Activated CD4-positive, CD25-positive, alpha-beta regulatory T cell treated with anti-CD3 and anti-CD28 coated beads, Interleukin-2, amount 50 U/mL, for 16 hours (primary cell): Measurements from ENCODE around the gene SLC25A29.

Experiments used
- DNase-seq: peaks from one replicate; pipeline ENCODE4 v3.0.0-alpha.2; 2020; ENCODE audit warnings: low read depth, low spot score

Gene SLC25A29

DNA sequence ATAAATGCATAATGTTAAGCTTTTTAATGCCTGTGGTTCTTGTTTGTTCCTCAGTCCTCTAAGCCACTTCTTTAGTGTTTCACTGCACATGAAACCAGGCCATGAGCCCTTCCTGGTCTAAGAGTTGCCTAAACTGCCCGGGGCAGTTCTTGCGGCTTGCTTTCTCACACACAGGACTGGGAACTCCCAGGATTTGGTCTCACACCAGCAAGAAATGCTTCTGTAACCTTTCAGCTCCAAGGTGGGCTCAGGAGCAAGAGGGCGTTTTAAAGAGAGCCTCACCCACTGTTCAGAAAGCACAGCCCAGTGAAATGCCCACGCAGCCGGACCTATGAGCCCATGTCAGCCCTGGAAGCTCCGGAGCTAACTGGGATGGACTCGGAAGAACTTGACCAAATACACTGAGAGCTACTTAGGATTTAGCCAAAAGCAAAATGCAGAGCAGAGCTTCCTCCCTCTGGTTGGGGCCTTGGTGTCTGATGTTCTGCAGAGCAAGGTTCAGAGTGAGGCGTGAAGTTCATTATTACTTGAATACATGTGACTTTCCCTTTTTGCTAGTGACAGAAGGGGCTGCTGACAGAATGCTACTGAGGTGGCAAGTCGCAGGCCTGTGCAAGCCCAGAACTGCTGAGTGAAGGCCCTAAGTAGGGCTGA lies 23.4 kb downstream of the SLC25A29 start:
- no peak for DNase-seq

DNA sequence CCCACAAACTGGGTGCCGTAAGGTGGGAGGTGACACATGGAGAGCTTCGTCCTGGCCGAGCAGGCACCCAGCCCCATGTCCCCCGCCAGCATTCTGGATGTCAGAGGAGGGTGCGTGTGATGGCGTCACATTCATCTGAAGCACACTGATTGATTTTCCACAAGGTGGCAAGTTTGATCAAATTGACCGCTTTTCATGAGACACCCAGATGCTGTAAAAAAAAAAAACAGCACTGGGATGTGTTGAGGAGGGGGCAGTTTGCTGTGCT lies 24.2 kb downstream of the SLC25A29 start:
- no peak for DNase-seq

- no peak for DNase-seq
Observed at GRCh38 chr14:100281286-100282082, 24.8 kb downstream of the SLC25A29 start.

DNA sequence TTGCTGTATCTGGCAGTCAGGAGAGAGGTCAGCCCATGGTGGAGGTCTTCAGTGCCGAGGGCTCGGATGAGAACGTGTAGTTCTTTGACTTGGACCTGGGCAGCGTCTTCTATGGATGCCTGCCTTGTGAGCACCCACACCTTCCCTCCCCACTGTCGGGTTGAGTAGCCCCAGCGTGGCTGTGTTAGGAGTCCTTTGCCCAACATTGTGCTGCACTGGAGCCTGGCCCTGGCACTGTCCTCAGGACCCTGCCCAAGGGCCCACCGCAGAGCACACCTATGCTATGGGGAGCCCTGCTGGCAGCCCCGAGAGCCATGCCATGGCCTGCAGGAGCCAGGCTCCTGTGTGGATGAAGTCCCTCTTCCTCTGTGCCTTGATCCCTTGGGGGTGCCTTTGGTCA lies 26.7 kb downstream of the SLC25A29 start:
- no peak for DNase-seq

- no peak for DNase-seq
Observed at GRCh38 chr14:100279133-100279532, 27.1 kb downstream of the SLC25A29 start.

DNA sequence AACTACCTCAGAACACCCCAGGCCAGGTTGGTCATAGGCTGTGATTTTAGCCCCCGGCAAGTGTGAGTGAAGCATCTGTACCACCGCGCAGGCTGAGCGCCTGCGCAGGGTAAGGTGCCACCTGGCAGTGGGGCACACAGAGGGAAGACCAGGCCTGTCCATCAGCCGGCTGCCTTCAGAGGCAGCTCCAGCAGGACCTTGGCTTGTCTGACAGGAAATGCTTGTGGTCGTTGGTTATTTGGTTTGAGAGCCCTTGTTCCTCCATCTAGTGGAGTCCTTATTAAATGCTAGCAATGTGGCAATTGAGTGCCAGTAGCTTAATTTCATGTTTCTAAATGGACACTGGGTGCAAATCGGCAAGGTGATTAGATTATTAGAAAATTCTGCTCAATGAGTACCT lies 27.5 kb downstream of the SLC25A29 start:
- no peak for DNase-seq

GRCh38 chr14:100275214-100275613 lies 31.0 kb downstream of the SLC25A29 start:
- no peak for DNase-seq

DNA sequence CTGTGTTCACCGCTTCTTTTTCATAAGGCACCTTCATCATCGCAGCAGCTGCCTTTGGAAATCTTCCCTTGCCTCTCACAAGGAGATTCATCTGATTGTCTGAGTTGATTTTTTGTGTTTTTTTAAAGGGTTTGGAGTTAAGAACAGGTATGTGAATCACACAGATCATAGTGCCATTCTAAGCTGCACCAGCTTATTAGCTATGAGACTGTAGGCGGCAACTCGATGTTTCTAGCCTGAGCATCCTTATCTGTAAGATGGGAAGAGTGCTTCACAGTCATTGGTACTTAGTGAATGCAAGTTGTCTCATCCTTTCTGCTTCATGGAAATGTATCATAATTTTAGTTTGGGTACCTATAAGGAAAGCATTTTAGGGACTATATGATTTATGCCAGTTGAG lies 32.0 kb downstream of the SLC25A29 start:
- no peak for DNase-seq

- no peak for DNase-seq
Observed at GRCh38 chr14:100271247-100271939, 34.9 kb downstream of the SLC25A29 start.

DNA sequence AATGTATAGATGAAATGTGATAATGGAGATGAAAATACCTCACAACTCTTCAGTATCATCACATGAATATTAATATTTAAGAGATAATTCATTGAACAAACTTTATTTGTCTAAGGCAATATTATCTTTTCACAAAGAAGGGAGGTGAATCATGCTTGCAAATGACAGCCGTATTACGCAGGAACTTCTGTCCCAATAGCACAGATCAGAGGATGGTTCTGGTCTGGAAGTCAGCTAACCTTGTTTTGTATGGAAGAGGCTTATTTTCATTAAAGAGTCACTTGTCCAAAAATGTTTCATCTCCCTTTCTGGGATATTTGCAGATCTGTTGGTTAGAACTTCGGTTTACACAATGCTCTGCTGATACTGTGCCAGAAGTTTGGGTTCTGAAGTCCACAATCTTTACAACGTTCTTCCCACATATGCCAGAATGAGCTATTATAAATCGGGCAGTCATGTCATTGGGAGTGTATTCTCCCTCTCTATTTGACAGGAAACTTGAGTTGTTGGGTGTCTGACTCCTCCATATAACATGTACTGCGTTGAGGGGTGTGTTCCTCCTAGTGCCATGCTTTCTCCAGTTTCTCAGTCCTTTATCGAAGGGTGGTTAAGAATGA lies 37.5 kb downstream of the SLC25A29 start:
- no peak for DNase-seq

GRCh38 chr14:100267990-100268389 lies 38.3 kb downstream of the SLC25A29 start:
- no peak for DNase-seq

DNA sequence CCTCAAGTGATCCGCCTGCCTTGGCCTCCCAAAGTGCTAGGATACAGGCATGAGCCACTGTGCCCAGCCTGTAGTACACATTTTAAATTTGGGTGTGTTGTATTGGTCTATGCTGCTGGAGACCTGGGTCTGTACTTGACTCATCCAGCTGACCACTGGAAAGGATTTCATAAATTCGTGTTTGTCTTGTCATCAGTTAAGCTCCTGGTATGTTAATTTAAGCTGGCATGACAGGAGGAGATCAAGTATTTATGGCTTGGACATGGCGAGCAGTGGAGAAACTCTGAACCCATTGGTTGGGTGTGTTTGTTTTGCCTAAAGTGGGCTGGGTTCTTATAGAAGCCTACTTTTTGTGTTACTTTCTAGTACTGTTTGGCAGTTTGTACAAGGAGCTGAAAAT lies 43.1 kb downstream of the SLC25A29 start:
- DNase-seq: no peak

- DNase-seq: no peak
Observed at GRCh38 chr14:100262545-100262944, 43.7 kb downstream of the SLC25A29 start.

DNA sequence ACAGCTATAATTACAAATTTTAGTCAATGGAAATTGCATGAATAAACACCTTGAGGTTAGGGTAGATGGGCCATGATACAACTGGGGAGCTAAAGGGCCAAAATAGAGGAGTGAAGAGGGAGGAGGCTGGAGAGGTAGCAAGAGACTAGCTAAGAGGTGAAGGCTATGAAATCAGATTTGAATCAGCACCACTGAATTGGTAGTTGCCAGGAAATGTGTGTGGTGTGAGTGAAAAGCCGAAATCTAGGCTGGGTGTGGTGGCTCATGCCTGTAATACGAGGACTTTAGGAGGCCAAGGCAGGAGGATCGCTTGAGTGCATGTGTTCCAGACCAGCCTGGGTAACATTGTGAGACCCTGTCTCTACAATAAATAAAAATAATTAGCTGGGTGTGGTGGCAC lies 44.6 kb downstream of the SLC25A29 start:
- no peak for DNase-seq

DNA sequence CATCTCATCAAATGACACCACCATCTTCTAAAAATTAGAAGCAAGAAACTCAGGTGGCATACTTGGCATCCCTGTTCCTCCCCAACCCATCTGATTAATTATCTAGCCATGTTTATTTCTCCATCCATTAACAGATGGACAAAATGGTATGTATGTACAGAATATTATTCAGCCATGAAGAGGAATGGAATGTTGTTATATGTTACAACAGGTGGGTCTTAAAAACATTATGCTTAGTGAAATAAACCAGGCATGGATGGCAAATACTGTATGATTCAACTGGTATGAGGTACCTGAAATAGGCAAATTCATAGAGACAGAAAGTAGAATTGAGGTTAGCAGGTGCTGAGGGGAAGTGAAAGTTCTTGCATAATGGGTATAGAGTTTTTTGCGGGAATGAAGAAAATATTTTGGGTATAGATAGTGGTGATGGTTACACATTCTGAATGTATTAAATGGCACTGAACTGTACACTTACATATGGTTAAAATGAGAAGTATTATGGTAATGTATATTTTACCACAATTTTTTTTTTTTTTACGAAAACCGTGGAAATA lies 49.8 kb downstream of the SLC25A29 start:
- no peak for DNase-seq

DNA sequence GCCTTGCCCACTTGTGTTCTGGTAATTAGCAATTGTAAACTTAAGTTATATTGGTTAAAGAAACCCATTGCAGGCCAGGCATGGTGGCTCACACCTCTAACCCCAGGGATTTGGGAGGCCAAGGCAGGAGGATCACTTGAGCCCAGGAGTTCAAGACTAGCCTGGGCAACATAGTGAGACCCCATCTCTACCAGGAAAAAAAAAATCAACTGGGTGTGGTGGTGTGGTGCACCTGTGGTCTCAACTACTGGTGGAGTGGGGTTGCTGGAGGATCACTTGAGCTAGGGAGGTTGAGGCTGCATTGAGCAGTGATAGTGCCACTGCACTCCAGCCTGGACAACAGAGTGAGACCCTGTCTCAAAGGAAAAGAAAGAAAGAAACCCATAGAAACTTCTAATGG lies 53.6 kb downstream of the SLC25A29 start:
- no peak for DNase-seq

DNA sequence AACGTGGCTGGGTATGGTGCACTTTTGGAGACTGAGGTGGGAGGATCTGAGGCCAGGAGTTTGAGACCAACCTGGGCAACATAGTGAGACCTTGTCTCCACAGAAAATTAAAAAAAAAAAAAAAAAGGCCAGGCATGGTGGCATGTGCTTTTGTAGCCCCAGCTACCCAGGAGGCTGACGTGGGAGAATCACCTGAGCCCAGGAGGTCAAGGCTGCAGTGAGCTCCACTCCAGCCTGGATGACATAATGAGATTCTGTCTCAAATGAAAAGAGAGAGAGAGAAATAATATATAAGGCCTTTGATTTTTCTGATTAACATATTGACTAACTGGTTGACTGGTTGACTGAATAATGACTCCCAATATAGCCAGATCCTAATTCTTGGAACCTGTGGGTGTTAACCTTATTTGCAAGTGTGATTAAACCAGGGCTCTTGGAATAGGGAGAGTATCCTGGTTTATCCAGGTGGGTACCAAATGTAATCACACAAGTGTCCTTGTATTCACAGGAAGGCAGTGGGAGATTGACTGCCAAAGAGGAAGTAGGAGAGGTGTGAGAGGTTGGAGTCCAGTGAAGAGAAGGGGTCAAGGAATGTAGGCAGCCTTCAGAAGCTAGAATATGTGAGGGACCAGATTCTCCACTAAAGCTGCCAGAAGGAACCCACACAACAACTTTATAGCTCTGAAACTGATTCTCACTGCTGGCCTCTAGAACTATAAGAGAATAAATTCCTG lies 55.3 kb downstream of the SLC25A29 start:
- no peak for DNase-seq

DNA sequence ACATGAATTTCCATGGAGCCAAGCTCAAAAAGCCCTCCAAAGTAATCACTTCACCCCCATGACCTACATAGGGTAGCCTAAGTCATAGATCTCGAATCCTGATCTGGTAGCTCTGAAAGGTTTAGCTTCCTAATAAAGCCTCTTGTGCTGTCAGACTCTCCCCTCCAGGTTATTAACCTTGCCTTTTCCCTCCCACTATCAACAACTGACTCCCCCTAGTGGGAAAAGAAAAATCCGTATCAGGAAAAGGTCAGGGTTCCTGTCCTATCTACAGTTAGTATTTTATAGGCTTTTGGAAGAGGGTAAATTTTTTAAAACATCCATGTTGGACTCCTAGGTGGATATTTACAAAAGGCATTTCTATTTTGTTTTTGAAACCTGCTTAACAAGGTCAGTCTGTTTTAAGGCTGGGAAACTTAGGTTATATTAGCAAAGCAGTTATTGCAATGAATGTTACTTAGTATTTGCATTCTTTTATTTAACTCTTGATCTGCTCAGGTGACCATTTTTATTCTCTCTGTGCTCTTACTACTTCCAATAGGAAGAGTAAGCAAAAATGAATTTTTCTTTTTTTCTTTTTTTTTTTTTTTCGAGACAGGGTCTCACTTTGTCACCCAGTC lies 59.3 kb downstream of the SLC25A29 start:
- no peak for DNase-seq

DNA sequence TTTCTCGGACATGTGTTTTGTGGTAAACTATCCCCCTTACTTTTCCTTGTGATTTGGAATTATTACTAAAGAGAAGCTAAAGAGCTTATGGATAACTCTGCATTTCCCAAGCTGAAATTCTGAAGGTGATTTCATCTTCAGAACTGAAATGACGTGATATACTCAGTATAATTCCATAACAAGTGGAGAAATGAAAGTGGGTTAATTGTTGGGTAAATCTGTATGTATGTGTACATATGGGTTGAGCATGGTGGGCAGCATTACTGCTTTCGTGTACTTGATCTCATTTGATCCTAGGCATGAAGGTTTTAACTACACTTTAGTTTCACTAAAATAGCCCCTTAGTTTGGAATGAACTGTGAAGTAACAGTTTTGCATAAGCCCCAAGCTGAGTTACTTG lies 63.2 kb downstream of the SLC25A29 start:
- DNase-seq: no peak

DNA sequence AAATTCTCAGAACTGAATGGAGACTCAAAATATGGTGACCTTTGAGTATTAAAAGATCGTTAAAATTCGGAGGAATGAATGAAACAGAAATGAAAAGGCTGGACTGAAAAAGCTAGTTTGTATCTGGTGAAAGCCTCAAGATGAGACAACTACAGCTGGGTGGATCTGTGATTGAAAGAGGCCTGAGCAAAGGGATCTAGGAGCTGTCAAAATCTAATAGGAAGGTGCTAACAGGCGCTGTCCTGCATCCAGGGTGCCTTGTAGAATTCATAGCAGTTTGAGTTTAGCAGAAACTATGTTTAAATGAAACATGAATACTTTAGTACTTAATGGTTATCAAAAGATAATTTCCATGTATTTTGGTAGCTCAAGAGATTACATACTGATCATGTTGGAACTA lies 65.0 kb downstream of the SLC25A29 start:
- no peak for DNase-seq
